HepG2 (cell line): Measurements from ENCODE around the gene LMX1B. TPM values are rescaled to one million over a fixed set of nuclear protein-coding genes. Genes with fewer than 3 reads are reported as not detected.

Experiments used
- ATAD3A ChIP-seq: sonication (generic); formaldehyde crosslinking; IDR thresholded peaks from 2 replicates; pipeline ENCODE4 v1.4.0; 2020; ENCODE audit warnings: missing genetic modification reagents
- FOXA3 ChIP-seq: IDR thresholded peaks from 2 replicates; pipeline ENCODE4 v1.6.1; 2016; ENCODE audit warnings: missing genetic modification reagents, missing compliant biosample characterization
- GABPA ChIP-seq, 2 experiments: IDR thresholded peaks; 2 replicates each; pipeline ENCODE4 v1.6.1; 2011 to 2016; ENCODE audit warnings: low read depth in 2 of 2, low read length in 1 of 2, missing biosample characterization in 1 of 2, missing genetic modification characterization in 1 of 2
- HIC2 ChIP-seq: sonication (generic); formaldehyde crosslinking; IDR thresholded peaks from 2 replicates; pipeline ENCODE4 v1.9.0; 2022; ENCODE audit warnings: low read depth, missing genetic modification reagents
- ISL2 ChIP-seq: sonication (generic); formaldehyde crosslinking; IDR thresholded peaks from 2 replicates; pipeline ENCODE4 v1.5.0; 2020; ENCODE audit warnings: missing genetic modification reagents
- NBN ChIP-seq: fragments of 450-650 bp; conservative IDR thresholded peaks from 2 replicates; pipeline ENCODE4 v1.6.1; 2017
- RBM22 ChIP-seq: fragments of 200-400 bp; formaldehyde crosslinking; optimal IDR thresholded peaks from 2 replicates; pipeline ENCODE3; 2017; ENCODE audit warnings: mild to moderate bottlenecking, low read length, moderate library complexity
- REL ChIP-seq: sonication (generic); formaldehyde crosslinking; conservative IDR thresholded peaks from 2 replicates; pipeline ENCODE4 v1.8.0; 2022; ENCODE audit warnings: mild to moderate bottlenecking, missing genetic modification reagents, moderate library complexity
- STAG1 ChIP-seq: sonication (generic); formaldehyde crosslinking; IDR thresholded peaks from 2 replicates; pipeline ENCODE4 v1.4.0; 2020; ENCODE audit warnings: missing genetic modification reagents
- ZBTB39 ChIP-seq: sonication (generic); formaldehyde crosslinking; IDR thresholded peaks from 2 replicates; pipeline ENCODE4 v1.5.0; 2020; ENCODE audit warnings: missing genetic modification reagents
- ZNF577 ChIP-seq: sonication (generic); formaldehyde crosslinking; IDR thresholded peaks from 2 replicates; pipeline ENCODE4 v1.4.0; 2020; ENCODE audit warnings: mild to moderate bottlenecking, low read depth, missing genetic modification reagents, borderline replicate concordance
- polyA plus RNA-seq, 8 experiments: library from polyadenylated mRNA; depleted of rRNA in 3 of 8; stranded (reverse) in 7 of 8; unstranded in 1 of 8; fragments of >200 nt; fragmentation: Illumina TruSeq in 4 of 8; extraction: Trizol in 4 of 8; gene quantifications; 2 replicates each; pipeline versions ENCODE4 v1.2.1 to v1.2.3, GENCODE V29; 2011 to 2016; ENCODE audit warnings: low read depth in 4 of 8, missing spikeins in 1 of 8, mixed read lengths in 1 of 8; ENCODE audit not compliant: insufficient read depth in 1 of 8
- total RNA-seq, 5 experiments: library from RNA; depleted of rRNA; stranded (reverse); fragments of >200 nt; fragmentation: Illumina TruSeq; extraction: Trizol; gene quantifications; 2 replicates each; pipeline ENCODE4 v1.2.3, GENCODE V29; 2016; ENCODE audit warnings: low read depth in 1 of 5
- TF ChIP-seq, protein P1 (sequence below): sonication (generic); formaldehyde crosslinking; IDR thresholded peaks from 2 replicates; pipeline ENCODE4 v1.5.0; 2020; ENCODE audit warnings: mild to moderate bottlenecking, missing genetic modification reagents, moderate library complexity
- TF ChIP-seq, protein P2 (sequence below): sonication (generic); IDR thresholded peaks from 2 replicates; pipeline ENCODE4 v1.6.1; 2016; ENCODE audit warnings: low read depth, borderline replicate concordance
- TF ChIP-seq, protein P3 (sequence below): sonication (generic); formaldehyde crosslinking; IDR thresholded peaks from 2 replicates; pipeline ENCODE4 v1.4.0; 2020; ENCODE audit warnings: missing genetic modification reagents
- TF ChIP-seq, protein P4 (sequence below): sonication (generic); formaldehyde crosslinking; conservative IDR thresholded peaks from 2 replicates; pipeline ENCODE4 v1.8.0; 2022; ENCODE audit warnings: missing genetic modification reagents

LMX1B gene
- total and polyA plus RNA-seq, 2 of the 13 experiments (the other 11 are each of a cell fraction or from before 2014, with no cell fraction given): not detected

DNA sequence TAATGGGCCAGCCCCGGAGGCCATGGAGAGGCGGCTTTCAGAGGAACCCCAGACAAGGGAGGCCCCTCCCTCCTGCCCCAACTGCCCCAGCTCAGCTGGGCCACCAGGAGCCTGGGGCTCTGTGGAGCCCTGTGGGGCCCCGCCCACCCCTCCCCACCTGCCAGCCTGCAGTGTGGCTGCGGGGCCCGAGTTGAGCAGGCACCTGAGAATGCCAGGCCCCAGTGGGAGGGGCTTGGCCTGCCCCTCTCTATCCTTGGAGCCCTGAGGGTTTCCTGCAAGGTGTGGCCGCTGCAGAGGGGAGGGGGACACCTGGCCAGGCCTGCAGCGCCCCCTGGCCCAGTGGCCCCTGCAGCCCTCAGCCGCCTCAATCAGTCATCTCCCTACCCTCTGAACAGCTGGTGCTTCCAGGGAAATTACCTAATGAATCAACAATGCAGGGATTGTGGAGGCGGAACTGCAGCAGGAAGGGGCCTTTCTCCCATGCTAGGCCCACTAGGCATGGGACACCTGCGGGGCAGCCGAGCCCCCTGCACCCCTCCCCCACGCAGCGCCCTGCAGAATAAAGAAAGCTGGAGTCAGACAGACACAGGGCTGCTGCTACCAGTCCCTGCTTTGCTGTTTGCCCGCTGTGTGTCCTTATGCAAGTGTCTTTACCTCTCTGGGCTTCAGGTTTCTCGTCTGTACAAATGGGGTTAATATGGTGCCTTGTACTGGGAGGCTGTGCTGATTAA is 48.0 kb downstream of the LMX1B start (continued):
- TF ChIP-seq, protein P1, sequence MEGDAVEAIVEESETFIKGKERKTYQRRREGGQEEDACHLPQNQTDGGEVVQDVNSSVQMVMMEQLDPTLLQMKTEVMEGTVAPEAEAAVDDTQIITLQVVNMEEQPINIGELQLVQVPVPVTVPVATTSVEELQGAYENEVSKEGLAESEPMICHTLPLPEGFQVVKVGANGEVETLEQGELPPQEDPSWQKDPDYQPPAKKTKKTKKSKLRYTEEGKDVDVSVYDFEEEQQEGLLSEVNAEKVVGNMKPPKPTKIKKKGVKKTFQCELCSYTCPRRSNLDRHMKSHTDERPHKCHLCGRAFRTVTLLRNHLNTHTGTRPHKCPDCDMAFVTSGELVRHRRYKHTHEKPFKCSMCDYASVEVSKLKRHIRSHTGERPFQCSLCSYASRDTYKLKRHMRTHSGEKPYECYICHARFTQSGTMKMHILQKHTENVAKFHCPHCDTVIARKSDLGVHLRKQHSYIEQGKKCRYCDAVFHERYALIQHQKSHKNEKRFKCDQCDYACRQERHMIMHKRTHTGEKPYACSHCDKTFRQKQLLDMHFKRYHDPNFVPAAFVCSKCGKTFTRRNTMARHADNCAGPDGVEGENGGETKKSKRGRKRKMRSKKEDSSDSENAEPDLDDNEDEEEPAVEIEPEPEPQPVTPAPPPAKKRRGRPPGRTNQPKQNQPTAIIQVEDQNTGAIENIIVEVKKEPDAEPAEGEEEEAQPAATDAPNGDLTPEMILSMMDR: peak; percentile 51
- no peak for TF ChIP-seq REL
- no peak for TF ChIP-seq NBN
- TF ChIP-seq FOXA3 (CRISPR knock-in tag): no peak
- TF ChIP-seq, protein P2, sequence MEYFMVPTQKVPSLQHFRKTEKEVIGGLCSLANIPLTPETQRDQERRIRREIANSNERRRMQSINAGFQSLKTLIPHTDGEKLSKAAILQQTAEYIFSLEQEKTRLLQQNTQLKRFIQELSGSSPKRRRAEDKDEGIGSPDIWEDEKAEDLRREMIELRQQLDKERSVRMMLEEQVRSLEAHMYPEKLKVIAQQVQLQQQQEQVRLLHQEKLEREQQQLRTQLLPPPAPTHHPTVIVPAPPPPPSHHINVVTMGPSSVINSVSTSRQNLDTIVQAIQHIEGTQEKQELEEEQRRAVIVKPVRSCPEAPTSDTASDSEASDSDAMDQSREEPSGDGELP: peak; percentile 73; the same call in 1 of the 2 replicates
- TF ChIP-seq, protein P3, sequence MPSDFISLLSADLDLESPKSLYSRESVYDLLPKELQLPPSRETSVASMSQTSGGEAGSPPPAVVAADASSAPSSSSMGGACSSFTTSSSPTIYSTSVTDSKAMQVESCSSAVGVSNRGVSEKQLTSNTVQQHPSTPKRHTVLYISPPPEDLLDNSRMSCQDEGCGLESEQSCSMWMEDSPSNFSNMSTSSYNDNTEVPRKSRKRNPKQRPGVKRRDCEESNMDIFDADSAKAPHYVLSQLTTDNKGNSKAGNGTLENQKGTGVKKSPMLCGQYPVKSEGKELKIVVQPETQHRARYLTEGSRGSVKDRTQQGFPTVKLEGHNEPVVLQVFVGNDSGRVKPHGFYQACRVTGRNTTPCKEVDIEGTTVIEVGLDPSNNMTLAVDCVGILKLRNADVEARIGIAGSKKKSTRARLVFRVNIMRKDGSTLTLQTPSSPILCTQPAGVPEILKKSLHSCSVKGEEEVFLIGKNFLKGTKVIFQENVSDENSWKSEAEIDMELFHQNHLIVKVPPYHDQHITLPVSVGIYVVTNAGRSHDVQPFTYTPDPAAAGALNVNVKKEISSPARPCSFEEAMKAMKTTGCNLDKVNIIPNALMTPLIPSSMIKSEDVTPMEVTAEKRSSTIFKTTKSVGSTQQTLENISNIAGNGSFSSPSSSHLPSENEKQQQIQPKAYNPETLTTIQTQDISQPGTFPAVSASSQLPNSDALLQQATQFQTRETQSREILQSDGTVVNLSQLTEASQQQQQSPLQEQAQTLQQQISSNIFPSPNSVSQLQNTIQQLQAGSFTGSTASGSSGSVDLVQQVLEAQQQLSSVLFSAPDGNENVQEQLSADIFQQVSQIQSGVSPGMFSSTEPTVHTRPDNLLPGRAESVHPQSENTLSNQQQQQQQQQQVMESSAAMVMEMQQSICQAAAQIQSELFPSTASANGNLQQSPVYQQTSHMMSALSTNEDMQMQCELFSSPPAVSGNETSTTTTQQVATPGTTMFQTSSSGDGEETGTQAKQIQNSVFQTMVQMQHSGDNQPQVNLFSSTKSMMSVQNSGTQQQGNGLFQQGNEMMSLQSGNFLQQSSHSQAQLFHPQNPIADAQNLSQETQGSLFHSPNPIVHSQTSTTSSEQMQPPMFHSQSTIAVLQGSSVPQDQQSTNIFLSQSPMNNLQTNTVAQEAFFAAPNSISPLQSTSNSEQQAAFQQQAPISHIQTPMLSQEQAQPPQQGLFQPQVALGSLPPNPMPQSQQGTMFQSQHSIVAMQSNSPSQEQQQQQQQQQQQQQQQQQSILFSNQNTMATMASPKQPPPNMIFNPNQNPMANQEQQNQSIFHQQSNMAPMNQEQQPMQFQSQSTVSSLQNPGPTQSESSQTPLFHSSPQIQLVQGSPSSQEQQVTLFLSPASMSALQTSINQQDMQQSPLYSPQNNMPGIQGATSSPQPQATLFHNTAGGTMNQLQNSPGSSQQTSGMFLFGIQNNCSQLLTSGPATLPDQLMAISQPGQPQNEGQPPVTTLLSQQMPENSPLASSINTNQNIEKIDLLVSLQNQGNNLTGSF (CRISPR knock-in tag): no peak
- no peak for TF ChIP-seq GABPA (IDR thresholded peaks at IDR 0.05; ENCODE audit: low read depth, low read length)
- no peak for TF ChIP-seq GABPA (CRISPR knock-in tag; IDR thresholded peaks at IDR 0.05; ENCODE audit: low read depth)
- TF ChIP-seq, protein P4, sequence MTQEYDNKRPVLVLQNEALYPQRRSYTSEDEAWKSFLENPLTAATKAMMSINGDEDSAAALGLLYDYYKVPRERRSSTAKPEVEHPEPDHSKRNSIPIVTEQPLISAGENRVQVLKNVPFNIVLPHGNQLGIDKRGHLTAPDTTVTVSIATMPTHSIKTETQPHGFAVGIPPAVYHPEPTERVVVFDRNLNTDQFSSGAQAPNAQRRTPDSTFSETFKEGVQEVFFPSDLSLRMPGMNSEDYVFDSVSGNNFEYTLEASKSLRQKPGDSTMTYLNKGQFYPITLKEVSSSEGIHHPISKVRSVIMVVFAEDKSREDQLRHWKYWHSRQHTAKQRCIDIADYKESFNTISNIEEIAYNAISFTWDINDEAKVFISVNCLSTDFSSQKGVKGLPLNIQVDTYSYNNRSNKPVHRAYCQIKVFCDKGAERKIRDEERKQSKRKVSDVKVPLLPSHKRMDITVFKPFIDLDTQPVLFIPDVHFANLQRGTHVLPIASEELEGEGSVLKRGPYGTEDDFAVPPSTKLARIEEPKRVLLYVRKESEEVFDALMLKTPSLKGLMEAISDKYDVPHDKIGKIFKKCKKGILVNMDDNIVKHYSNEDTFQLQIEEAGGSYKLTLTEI (CRISPR knock-in tag): no peak
- TF ChIP-seq RBM22: no peak
- no peak for TF ChIP-seq ZNF577 (CRISPR knock-in tag)
- TF ChIP-seq ZBTB39: no peak
- TF ChIP-seq ATAD3A (CRISPR knock-in tag): no peak
- no peak for TF ChIP-seq HIC2
- TF ChIP-seq ISL2 (CRISPR knock-in tag): no peak
- 0 out of 2 replicates have a peak, but pooled peaks have one; percentile 17 for TF ChIP-seq STAG1
